OCI-LY1 (cell line): ENCODE measurements around the gene SFTPB.

Source experiments
- CTCF ChIP-seq: fragments of 200-600 bp; sonication (generic), shearing (Covaris generic); IDR thresholded peaks from 2 replicates; pipeline ENCODE4 v1.5.1; 2017; ENCODE audit warnings: mild to moderate bottlenecking, antibody characterized with exemption, low read length, moderate library complexity, mixed read lengths
- EZH2 ChIP-seq: fragments of 200-600 bp; sonication (generic), shearing (Covaris generic); IDR thresholded peaks from 2 replicates; pipeline ENCODE4 v1.8.0; 2017; ENCODE audit warnings: borderline replicate concordance, mixed run types, mild to moderate bottlenecking, antibody characterized with exemption, low read length, moderate library complexity, mixed read lengths

GRCh38 chr2:85716346-85716914 lies 48.4 kb upstream of the SFTPB start:
- TF ChIP-seq CTCF (no peak), EZH2 (no peak)
